Kidney (tissue), 14 donors: ENCODE data around the gene LRTM2. TPM values are rescaled to one million over a fixed set of nuclear protein-coding genes. Genes with fewer than 3 reads are reported as not detected.

Experiments used
- DNase-seq, 5 donors: peaks; one replicate each; pipeline ENCODE4 v3.0.0-alpha.2; 2013 to 2020
- FAIRE-seq: peaks from 2 replicates; lab custom pipeline; 2012; peaks lifted over from hg19 to GRCh38; lab: Jason Lieb, UNC
- H3K27ac ChIP-seq, 2 donors: one replicate each; pipeline ENCODE4 v1.7.0; 2013; ENCODE audit warnings: low read depth in 2 of 2, low read length in 2 of 2, inconsistent platforms in 1 of 2
- H3K27me3 ChIP-seq: one replicate; pipeline ENCODE4 v1.7.1; 2013; ENCODE audit warnings: low read length, inconsistent platforms; ENCODE audit not compliant: control insufficient read depth, insufficient read depth
- H3K36me3 ChIP-seq, 3 donors: one replicate each; pipeline versions ENCODE4 v1.7.0 to v1.7.1; 2013; ENCODE audit warnings: low read length in 3 of 3, control low read depth in 1 of 3, inconsistent platforms in 1 of 3; ENCODE audit not compliant: insufficient read depth in 3 of 3, control insufficient read depth in 2 of 3
- H3K4me1 ChIP-seq, 3 donors: one replicate each; pipeline versions ENCODE4 v1.7.0 to v1.7.1; 2013; ENCODE audit warnings: low read length in 3 of 3, inconsistent platforms in 1 of 3, low read depth in 1 of 3; ENCODE audit not compliant: control insufficient read depth in 2 of 3, insufficient read depth in 2 of 3
- H3K4me3 ChIP-seq, 3 donors: one replicate each; pipeline versions ENCODE4 v1.7.0 to v1.8.1; 2013; ENCODE audit warnings: low read length in 3 of 3, control low read depth in 1 of 3, inconsistent platforms in 1 of 3
- H3K9ac ChIP-seq, 3 donors: one replicate each; pipeline versions ENCODE4 v1.7.0 to v1.7.1; 2013; ENCODE audit warnings: low read length in 3 of 3, control low read depth in 1 of 3, inconsistent platforms in 1 of 3
- H3K9me3 ChIP-seq, 3 donors: one replicate each; pipeline versions ENCODE4 v1.7.0 to v1.7.1; 2013; ENCODE audit warnings: low read length in 3 of 3, control low read depth in 1 of 3, inconsistent platforms in 1 of 3; ENCODE audit not compliant: control insufficient read depth in 2 of 3, insufficient read depth in 1 of 3
- intact Hi-C: fragments of 100-400 bp; cut with DNase I; formaldehyde crosslinking; loops from one replicate; pipeline ENCODE4 v1.11.1; 2022
- polyA plus RNA-seq: library from polyadenylated mRNA; stranded (reverse); fragments of 350-450 nt; fragmentation: Illumina TruSeq; extraction: RNeasy Lipid Tissue Mini Kit (QIAGEN cat#74804); gene quantifications from one replicate; pipeline ENCODE4 v1.2.3, GENCODE V29; 2014; ENCODE audit warnings: low read depth, low replicate concordance; ENCODE audit not compliant: insufficient read depth
- total RNA-seq: library from RNA; stranded (reverse); fragmentation: NEBNext Ultra II Directional; extraction: Animal tissue kit (Norgen Biotek cat#: 25700); gene quantifications from one replicate; pipeline ENCODE4 v1.2.1, GENCODE V29; 2021
- TF ChIP-seq, protein P1 (sequence below): IDR thresholded peaks from 3 replicates; pipeline ENCODE4 v1.5.1; 2012; ENCODE audit warnings: mild to moderate bottlenecking, moderate library complexity, borderline replicate concordance; ENCODE audit not compliant: insufficient read depth; ENCODE audit errors: extremely low read depth
- donor health status: control.
- donor health status: control.
- donor health status: control.
- donor health status: control.
- donor health status: control.
- donor health status: DM: yes; HTN: yes; CAD: no.
- donor health status: Normal renal cell carcinoma (clear cell type).

The LRTM2 gene
- total and polyA plus RNA-seq, 2 donors from 2014 or later: not detected

DNA sequence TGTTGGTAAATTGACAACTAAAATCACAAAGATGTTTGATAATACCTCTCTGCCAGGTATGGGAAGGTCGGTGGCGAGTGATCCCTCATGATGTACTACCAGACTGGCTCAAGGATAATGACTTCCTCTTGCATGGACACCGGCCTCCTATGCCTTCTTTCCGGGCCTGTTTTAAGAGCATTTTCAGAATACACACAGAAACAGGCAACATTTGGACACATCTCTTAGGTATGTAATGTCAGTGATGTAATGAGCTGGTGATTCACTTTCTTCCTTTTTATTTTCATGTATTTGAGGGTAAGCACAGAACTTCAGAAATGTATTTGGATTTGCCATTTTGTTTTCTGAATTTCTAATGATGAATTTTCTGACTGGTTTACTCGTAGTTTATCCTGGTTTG lies 42.6 kb upstream of the LRTM2 start:
- no peak overlapping the region for H3K9ac ChIP-seq
- no peaks in the 10 kb centered on the region for H3K27me3 ChIP-seq
- intact Hi-C loops: no loop called here
- no peaks in the 10 kb centered on the region for H3K9me3 ChIP-seq
- no peak overlapping the region for H3K27ac ChIP-seq
- peaks cover 0 to 3% (median 0%) of the 10 kb centered on the region in 3 donors for H3K36me3 ChIP-seq
- H3K4me1 ChIP-seq: peaks cover 0 to 2% (median 0%) of the 10 kb centered on the region in 3 donors
- FAIRE-seq (no peak), DNase-seq (no peak)
- TF ChIP-seq, protein P1, sequence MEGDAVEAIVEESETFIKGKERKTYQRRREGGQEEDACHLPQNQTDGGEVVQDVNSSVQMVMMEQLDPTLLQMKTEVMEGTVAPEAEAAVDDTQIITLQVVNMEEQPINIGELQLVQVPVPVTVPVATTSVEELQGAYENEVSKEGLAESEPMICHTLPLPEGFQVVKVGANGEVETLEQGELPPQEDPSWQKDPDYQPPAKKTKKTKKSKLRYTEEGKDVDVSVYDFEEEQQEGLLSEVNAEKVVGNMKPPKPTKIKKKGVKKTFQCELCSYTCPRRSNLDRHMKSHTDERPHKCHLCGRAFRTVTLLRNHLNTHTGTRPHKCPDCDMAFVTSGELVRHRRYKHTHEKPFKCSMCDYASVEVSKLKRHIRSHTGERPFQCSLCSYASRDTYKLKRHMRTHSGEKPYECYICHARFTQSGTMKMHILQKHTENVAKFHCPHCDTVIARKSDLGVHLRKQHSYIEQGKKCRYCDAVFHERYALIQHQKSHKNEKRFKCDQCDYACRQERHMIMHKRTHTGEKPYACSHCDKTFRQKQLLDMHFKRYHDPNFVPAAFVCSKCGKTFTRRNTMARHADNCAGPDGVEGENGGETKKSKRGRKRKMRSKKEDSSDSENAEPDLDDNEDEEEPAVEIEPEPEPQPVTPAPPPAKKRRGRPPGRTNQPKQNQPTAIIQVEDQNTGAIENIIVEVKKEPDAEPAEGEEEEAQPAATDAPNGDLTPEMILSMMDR: no peak
- H3K4me3 ChIP-seq: no peak overlapping the region

DNA sequence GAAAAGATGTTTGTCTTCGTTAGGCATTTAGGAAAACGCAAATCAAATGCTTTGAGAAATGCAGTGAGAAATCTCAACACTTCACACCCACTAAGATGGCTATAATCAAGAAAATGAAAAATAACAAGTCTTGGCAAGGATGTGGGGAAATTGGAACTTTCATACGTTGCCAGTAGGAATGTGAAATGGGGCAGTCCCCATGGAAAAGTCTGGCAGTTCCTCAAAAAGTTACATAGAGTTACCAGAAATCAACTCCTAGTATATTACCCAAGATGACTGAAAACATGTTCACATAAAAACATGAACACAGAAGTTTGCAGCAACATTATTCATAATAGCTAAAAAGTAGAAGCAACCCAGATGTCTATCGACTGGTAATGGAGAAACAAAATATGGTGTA lies 41.5 kb upstream of the LRTM2 start:
- H3K27me3 ChIP-seq: no peaks in the 10 kb centered on the region
- FAIRE-seq: no peak
- H3K4me3 ChIP-seq: no peak overlapping the region
- H3K27ac ChIP-seq: no peak overlapping the region
- no peak for DNase-seq
- H3K9me3 ChIP-seq: no peaks in the 10 kb centered on the region
- intact Hi-C loops: no loop called here
- no peaks in the 10 kb centered on the region for H3K36me3 ChIP-seq
- TF ChIP-seq, protein P1: no peak
- H3K9ac ChIP-seq: no peak overlapping the region
- peaks cover 0 to 2% (median 0%) of the 10 kb centered on the region in 3 donors for H3K4me1 ChIP-seq

DNA sequence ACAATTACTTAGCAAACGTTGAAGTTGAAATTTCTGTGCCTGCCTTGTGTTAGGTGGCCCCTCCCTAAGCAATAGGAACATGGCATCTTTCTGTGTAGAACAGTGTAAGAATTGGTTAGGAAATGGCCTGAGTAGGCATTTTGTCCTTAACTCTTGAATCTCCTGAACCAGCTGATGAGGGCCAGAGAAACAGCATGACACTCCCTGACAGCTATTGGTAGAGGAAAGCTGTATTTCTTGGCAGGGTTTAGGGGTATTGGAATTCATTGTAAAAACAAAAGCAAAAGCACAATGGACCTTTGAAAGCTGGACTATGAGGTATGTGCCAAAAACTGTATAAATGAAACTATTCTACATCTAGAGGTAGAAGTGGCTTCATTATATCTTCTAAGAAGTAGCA lies 40.6 kb upstream of the LRTM2 start:
- H3K27ac ChIP-seq: no peak overlapping the region
- intact Hi-C loops: no loop called here
- H3K9ac ChIP-seq: no peak overlapping the region
- H3K9me3 ChIP-seq: no peaks in the 10 kb centered on the region
- TF ChIP-seq, protein P1: no peak
- FAIRE-seq (no peak), DNase-seq (no peak)
- H3K36me3 ChIP-seq: no peaks in the 10 kb centered on the region
- H3K4me1 ChIP-seq: peaks cover 0 to 2% (median 0%) of the 10 kb centered on the region in 3 donors
- H3K4me3 ChIP-seq: no peak overlapping the region
- no peaks in the 10 kb centered on the region for H3K27me3 ChIP-seq

DNA sequence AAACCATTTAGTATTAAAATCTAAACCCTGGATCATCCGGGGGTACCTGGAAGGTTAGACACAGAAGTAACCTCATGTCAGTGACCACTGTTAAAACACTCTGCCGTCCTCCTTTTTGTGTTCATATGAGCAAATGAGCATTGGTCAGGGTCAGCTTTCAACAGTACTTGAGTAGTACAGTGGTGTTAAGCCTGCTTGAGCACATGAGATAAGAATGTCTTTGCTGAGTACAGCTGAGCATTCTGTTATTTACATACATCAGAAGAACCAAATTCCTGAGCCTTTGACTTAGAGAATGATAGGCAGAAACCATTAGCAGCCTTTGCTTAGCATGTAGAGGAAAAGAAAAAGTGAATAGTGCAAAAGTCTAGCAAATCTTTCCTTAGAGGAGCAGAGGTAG lies 38.6 kb upstream of the LRTM2 start:
- no peak overlapping the region for H3K27ac ChIP-seq
- H3K27me3 ChIP-seq: no peaks in the 10 kb centered on the region
- H3K36me3 ChIP-seq: peaks cover 3 to 6% (median 4%) of the 10 kb centered on the region in 3 donors
- FAIRE-seq (no peak), DNase-seq (no peak)
- peaks cover 0 to 2% (median 0%) of the 10 kb centered on the region in 3 donors for H3K4me1 ChIP-seq
- H3K9ac ChIP-seq: no peak overlapping the region
- intact Hi-C loops: no loop called here
- H3K9me3 ChIP-seq: no peaks in the 10 kb centered on the region
- no peak overlapping the region for H3K4me3 ChIP-seq
- TF ChIP-seq, protein P1: no peak
